Keratinocyte (primary cell): ENCODE measurements around the gene DDAH1. TPM values are rescaled to one million over a fixed set of nuclear protein-coding genes. Genes with fewer than 3 reads are reported as not detected.

ENCODE experiments used
- DNase-seq: peaks from one replicate; pipeline ENCODE4 v3.0.0-alpha.2; 2011; ENCODE audit warnings: low read depth, missing footprints, low spot score
- FAIRE-seq: peaks from 2 replicates; lab custom pipeline; 2011; peaks lifted over from hg19 to GRCh38; lab: Jason Lieb, UNC
- H2AFZ ChIP-seq: 2 replicates; pipeline ENCODE4 v1.6.0; 2012; ENCODE audit warnings: low read length, control low read depth, inconsistent platforms; ENCODE audit not compliant: control insufficient read depth
- H3K27ac ChIP-seq: 2 replicates; pipeline ENCODE4 v1.5.1; 2011; ENCODE audit warnings: low read length; ENCODE audit not compliant: control insufficient read depth, insufficient read depth
- H3K27me3 ChIP-seq: 3 replicates; pipeline ENCODE4 v1.6.0; 2011; ENCODE audit warnings: low read length; ENCODE audit not compliant: control insufficient read depth, insufficient read depth; ENCODE audit errors: extremely low read depth
- H3K36me3 ChIP-seq, 2 experiments: 2 replicates in 1 of 2; 3 replicates in 1 of 2; pipeline ENCODE4 v1.5.1; 2011; ENCODE audit warnings: low read length in 2 of 2, mild to moderate bottlenecking in 1 of 2; ENCODE audit not compliant: control insufficient read depth in 2 of 2, insufficient read depth in 2 of 2; ENCODE audit errors: extremely low read depth in 1 of 2
- H3K4me1 ChIP-seq: 3 replicates; pipeline ENCODE4 v1.5.1; 2011; ENCODE audit warnings: low read length; ENCODE audit not compliant: control insufficient read depth, insufficient read depth; ENCODE audit errors: extremely low read depth
- H3K4me2 ChIP-seq: 3 replicates; pipeline ENCODE4 v1.6.0; 2011; ENCODE audit warnings: low read depth, low read length; ENCODE audit not compliant: control insufficient read depth, insufficient read depth; ENCODE audit errors: extremely low read depth
- H3K4me3 ChIP-seq, 3 experiments: fragments of 200-600 bp in 1 of 3; sonication (generic) in 1 of 3; 2 replicates in 2 of 3; 3 replicates in 1 of 3; pipeline ENCODE4 v1.5.1; 2011 to 2016; ENCODE audit warnings: low read length in 3 of 3, mild to moderate bottlenecking in 3 of 3, control low read depth in 2 of 3, inconsistent platforms in 1 of 3, low read depth in 1 of 3, mixed read lengths in 1 of 3, mixed run types in 1 of 3, moderate library complexity in 1 of 3; ENCODE audit not compliant: control insufficient read depth in 2 of 3, insufficient read depth in 2 of 3; ENCODE audit errors: extremely low read depth in 1 of 3
- H3K79me2 ChIP-seq: 2 replicates; pipeline ENCODE4 v1.6.0; 2012; ENCODE audit warnings: low read length; ENCODE audit not compliant: control insufficient read depth, insufficient read depth
- H3K9ac ChIP-seq: 3 replicates; pipeline ENCODE4 v1.6.0; 2011; ENCODE audit warnings: low read length; ENCODE audit not compliant: control insufficient read depth, insufficient read depth; ENCODE audit errors: extremely low read depth
- H3K9me1 ChIP-seq: 3 replicates; pipeline ENCODE4 v1.6.0; 2011; ENCODE audit warnings: low read length; ENCODE audit not compliant: control insufficient read depth, insufficient read depth; ENCODE audit errors: extremely low read depth
- H3K9me3 ChIP-seq: 2 replicates; pipeline ENCODE4 v1.5.1; 2012; ENCODE audit warnings: low read depth, low read length; ENCODE audit not compliant: control insufficient read depth
- H4K20me1 ChIP-seq: 3 replicates; pipeline ENCODE4 v1.6.0; 2011; ENCODE audit warnings: low read length; ENCODE audit not compliant: control insufficient read depth, insufficient read depth; ENCODE audit errors: extremely low read depth
- EZH2 ChIP-seq: IDR thresholded peaks from one replicate; pipeline ENCODE4 v1.6.1; 2012; ENCODE audit warnings: inconsistent platforms, mild to moderate bottlenecking, low read length, moderate library complexity
- dilution Hi-C: fragments of 300-500 bp; cut with MboI; formaldehyde crosslinking; loops from one replicate; pipeline ENCODE4 v1.7.0; 2020; ENCODE audit warnings: low sequenced_read_pairs; ENCODE audit not compliant: extremely low pct_ligation_motif_present
- polyA plus RNA-seq, 5 experiments: library from polyadenylated mRNA; depleted of rRNA in 3 of 5; stranded (reverse) in 3 of 5; stranded (forward) in 1 of 5; unstranded in 1 of 5; fragments of >200 nt; gene quantifications; 1 replicate in 1 of 5; 2 replicates in 3 of 5; 3 replicates in 1 of 5; pipeline versions ENCODE4 v1.2.1 to v1.2.3, GENCODE V29; 2011 to 2012; ENCODE audit warnings: missing spikeins in 2 of 5, low read depth in 1 of 5, low replicate concordance in 1 of 5
- TF ChIP-seq, protein P1 (sequence below), 3 experiments: IDR thresholded peaks in 1 of 3; conservative IDR thresholded peaks in 1 of 3; optimal IDR thresholded peaks in 1 of 3; 2 replicates in 2 of 3; 3 replicates in 1 of 3; pipeline versions ENCODE3 to v1.5.1; 2011; ENCODE audit warnings: low read length in 3 of 3, mild to moderate bottlenecking in 3 of 3, moderate library complexity in 2 of 3, control low read depth in 1 of 3, inconsistent platforms in 1 of 3; ENCODE audit not compliant: insufficient read depth in 2 of 3; ENCODE audit errors: extremely low read depth in 1 of 3

The DDAH1 gene
- polyA plus RNA-seq, 1 donor (not counting 4 experiments of a cell fraction or from before 2014, with no cell fraction given): 5.8 TPM

DNA sequence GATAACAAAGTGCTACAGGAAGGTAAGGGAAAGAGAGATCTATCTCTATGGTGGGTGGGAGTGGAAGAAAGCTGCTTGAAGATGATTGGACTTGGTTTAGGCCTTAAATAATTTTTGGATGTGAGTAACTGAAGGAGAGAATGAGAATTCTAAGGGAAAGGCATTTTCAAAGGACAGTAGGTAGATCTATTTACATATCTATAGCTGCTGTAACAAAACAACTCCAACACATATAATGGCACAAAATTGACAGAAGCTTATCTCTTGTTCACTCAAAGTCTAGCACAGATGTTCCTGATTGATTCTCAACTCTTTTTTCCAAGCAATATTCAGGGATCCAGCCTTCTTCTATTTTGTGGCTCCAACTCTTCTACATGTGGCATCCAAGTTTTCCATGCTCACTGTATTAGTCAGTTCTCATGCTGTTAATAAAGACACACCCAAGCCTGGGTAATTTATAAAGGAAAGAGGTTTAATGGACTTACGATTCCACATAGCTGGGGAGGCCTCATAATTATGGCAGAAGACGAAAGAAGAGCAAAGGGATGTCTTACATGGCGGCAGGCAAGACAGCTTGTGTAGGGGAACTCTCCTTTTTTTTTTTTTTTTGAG is 3.1 kb upstream of the DDAH1 start:
- Histone ChIP-seq H3K27me3 (no peaks in the 10 kb centered on the region), H3K27ac (no peak overlapping the region), H3K4me3 (no peak overlapping the region), H3K4me1 (peaks cover 11% of the 10 kb centered on the region), H3K79me2 (no peaks in the 10 kb centered on the region), H2AFZ (no peak overlapping the region), H3K9me1 (no peaks in the 10 kb centered on the region), H3K9ac (no peak overlapping the region), H4K20me1 (no peaks in the 10 kb centered on the region), H3K9me3 (no peaks in the 10 kb centered on the region), H3K36me3 (no peaks in the 10 kb centered on the region), H3K4me2 (no peak overlapping the region)
- DNase-seq (no peak), FAIRE-seq (no peak)
- no peak for TF ChIP-seq EZH2
- TF ChIP-seq, protein P1, sequence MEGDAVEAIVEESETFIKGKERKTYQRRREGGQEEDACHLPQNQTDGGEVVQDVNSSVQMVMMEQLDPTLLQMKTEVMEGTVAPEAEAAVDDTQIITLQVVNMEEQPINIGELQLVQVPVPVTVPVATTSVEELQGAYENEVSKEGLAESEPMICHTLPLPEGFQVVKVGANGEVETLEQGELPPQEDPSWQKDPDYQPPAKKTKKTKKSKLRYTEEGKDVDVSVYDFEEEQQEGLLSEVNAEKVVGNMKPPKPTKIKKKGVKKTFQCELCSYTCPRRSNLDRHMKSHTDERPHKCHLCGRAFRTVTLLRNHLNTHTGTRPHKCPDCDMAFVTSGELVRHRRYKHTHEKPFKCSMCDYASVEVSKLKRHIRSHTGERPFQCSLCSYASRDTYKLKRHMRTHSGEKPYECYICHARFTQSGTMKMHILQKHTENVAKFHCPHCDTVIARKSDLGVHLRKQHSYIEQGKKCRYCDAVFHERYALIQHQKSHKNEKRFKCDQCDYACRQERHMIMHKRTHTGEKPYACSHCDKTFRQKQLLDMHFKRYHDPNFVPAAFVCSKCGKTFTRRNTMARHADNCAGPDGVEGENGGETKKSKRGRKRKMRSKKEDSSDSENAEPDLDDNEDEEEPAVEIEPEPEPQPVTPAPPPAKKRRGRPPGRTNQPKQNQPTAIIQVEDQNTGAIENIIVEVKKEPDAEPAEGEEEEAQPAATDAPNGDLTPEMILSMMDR (optimal IDR thresholded peaks at IDR 0.05 in 1 of 3, IDR thresholded peaks at IDR 0.05 in 1 of 3, conservative IDR thresholded peaks at IDR 0.05 in 1 of 3; ENCODE audit: extremely low read depth in 1 of 3, insufficient read depth in 2 of 3, low read length in 3 of 3): no peak
- dilution Hi-C loops: no loop called here

DNA sequence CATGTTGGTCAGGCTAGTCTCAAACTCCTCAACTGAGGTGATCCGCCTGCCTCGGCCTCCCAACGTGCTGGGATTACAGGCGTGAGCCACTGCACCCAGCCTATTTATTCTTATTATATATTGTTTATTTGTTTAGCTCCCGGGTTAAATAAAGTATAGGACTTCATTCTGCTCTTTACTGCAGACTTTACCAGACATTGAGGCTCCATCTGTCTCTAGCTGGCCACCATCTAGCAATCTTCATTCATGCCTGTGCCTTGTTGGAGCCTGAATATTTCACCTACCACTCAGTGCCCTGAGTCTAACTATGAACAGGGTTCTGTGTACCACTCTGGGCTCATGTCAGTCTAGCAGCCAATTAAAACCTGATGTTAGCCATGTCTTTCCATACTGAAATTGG is 2.1 kb upstream of the DDAH1 start:
- Histone ChIP-seq H3K27ac (no peak overlapping the region), H2AFZ (no peak overlapping the region), H3K9ac (no peak overlapping the region), H4K20me1 (no peaks in the 10 kb centered on the region), H3K9me1 (no peaks in the 10 kb centered on the region), H3K4me2 (no peak overlapping the region), H3K4me3 (no peak overlapping the region), H3K36me3 (no peaks in the 10 kb centered on the region), H3K79me2 (no peaks in the 10 kb centered on the region), H3K27me3 (no peaks in the 10 kb centered on the region), H3K9me3 (no peaks in the 10 kb centered on the region), H3K4me1 (peaks cover 11% of the 10 kb centered on the region)
- DNase-seq: no peak
- no peak for FAIRE-seq
- TF ChIP-seq EZH2: no peak
- TF ChIP-seq, protein P1 (optimal IDR thresholded peaks at IDR 0.05 in 1 of 3, IDR thresholded peaks at IDR 0.05 in 1 of 3, conservative IDR thresholded peaks at IDR 0.05 in 1 of 3; ENCODE audit: extremely low read depth in 1 of 3, insufficient read depth in 2 of 3, low read length in 3 of 3): no peak
- dilution Hi-C loops: no loop called here
